GM12892 (cell line): ENCODE measurements around the gene APC2.

Source experiments
- POLR2A ChIP-seq: IDR thresholded peaks from 2 replicates; pipeline ENCODE4 v1.6.1; 2011; ENCODE audit warnings: low read depth, low read length, control low read depth
- POLR2AphosphoS5 ChIP-seq: IDR thresholded peaks from 2 replicates; pipeline ENCODE4 v1.6.1; 2011; ENCODE audit warnings: low read depth, low read length, control low read depth
- TAF1 ChIP-seq: IDR thresholded peaks from 2 replicates; pipeline ENCODE4 v1.6.1; 2011; ENCODE audit warnings: low read depth, mild to moderate bottlenecking, control low read depth, low read length, borderline replicate concordance

DNA sequence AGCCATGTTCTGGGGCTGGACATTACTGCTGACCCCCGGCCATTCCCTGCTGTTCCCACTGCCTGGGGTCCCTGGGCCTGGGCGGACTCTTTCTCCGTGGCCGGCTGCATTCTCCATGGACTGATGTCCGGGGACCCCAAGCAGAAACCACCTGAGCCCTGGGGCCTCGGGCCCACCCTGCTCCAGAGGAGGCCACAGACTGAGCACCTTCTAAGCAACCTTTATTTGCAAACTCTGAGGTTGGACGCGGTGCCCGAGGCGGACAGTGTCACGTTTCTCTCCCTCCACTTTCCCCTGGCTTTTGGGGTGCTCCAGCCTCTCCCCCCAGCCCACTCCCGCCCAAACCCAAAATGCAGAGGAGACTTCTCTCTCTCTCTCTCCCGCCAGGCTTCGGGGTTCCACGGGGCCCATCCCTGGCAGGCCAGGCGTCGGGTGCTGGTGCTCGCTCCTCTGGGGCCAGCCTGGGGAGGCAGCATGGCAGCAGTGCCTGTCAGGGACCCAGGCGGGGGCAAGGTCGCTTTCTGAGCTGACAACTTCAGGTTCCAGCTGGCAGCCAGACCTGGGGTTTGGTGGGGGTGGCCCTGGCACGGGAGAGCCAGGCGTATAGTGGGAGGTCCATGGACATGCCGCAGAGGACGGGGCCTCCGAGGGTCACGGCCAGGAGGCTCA lies 31.4 kb downstream of the APC2 start:
- TF ChIP-seq TAF1 (no peak), POLR2A (no peak), POLR2AphosphoS5 (no peak)
